Measurements from ENCODE around the gene FGGY.

The FGGY gene

DNA sequence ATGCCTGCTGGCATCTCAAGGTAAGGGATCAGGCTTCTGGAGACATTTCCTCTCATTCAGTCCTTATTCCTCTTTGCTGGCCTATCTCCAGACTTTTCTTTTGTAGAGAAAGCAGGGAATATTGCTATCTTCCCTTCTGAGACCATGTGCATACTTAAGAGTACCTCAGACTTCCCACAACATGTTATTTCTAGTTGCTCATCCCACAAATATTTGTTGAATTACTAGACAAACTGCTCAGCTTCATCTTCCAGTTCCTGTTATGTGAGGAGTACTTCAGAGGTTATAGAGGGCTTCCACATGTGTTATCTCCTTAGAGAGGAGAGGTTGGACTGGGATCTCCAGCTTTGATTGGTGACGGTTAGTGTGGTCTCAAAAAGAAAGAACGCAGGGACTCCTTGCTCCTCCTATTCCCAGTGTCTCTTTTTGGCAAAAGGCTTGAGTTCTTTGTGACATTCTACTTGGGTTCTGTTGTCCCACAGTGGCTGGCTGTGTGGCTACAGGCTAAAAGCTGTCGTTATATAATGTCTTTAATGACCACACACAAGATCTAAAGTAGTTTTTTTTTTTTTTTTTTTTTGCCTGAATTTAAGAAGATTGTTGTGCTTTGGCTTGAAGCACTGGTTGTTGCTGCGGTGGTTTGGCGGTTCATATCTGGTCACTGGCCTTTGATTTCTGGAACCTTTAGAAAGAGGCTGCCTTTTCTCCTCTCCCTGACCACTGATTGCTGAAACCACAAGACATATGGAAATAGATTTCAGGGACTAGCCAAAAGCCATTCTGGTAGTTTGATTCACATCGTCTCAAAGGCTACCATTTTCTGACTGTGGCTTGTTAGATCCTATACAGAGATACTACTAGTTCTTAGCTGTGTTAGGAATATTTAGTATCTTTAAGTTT, 78.7 kb downstream of the FGGY start:
- Histone ChIP-seq H3K27ac (ENCODE audit: low read depth, low read length) (no peak overlapping the region), H3K36me3 (ENCODE audit: control insufficient read depth in 1 of 2, insufficient read depth in 2 of 2, low read length in 2 of 2) (peaks cover 0 to 4% of the 10 kb centered on the region in 2 donors), H3K4me1 (ENCODE audit: control insufficient read depth in 1 of 2, insufficient read depth in 2 of 2, low read length in 2 of 2) (no peaks in the 10 kb centered on the region), H3K4me3 (ENCODE audit: low read depth in 1 of 2, low read length in 2 of 2) (no peak overlapping the region), H3K9ac (ENCODE audit: low read depth in 1 of 2, low read length in 2 of 2) (no peak overlapping the region), H3K27me3 (ENCODE audit: control insufficient read depth in 1 of 2, insufficient read depth in 2 of 2, low read length in 2 of 2) (no peaks in the 10 kb centered on the region), H3K9me3 (ENCODE audit: control insufficient read depth in 1 of 2, low read length in 2 of 2) (no peaks in the 10 kb centered on the region)

DNA sequence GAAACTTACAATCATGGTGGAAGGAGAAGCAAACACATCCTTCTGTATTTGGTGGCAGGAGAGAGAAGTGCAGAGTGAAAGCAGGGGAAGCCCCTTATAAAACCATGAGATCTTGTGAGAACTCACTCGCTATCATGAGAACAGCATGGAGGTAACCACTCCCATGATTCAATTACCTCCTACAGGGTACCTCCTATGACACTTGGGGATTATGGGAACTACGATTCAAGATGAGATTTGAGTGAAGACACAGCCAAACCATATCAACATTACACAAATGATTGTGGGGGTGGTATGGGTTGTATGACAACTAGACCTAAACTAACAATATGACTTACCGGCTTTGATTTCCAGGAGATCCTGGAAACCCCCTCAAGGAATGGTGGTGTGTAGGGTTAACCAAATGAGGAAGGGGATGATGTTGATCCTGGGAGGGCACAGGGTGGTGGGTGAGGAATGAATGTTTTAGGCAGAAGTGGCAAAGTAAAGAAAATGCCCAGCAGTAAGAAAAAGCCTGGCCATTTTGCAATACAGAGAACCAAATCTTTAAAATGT, 80.5 kb downstream of the FGGY start:
- Histone ChIP-seq H3K9me3 (ENCODE audit: control insufficient read depth in 1 of 2, low read length in 2 of 2) (no peaks in the 10 kb centered on the region), H3K4me3 (ENCODE audit: low read depth in 1 of 2, low read length in 2 of 2) (no peak overlapping the region), H3K27ac (ENCODE audit: low read depth, low read length) (no peak overlapping the region), H3K36me3 (ENCODE audit: control insufficient read depth in 1 of 2, insufficient read depth in 2 of 2, low read length in 2 of 2) (peaks cover 0 to 4% of the 10 kb centered on the region in 2 donors), H3K4me1 (ENCODE audit: control insufficient read depth in 1 of 2, insufficient read depth in 2 of 2, low read length in 2 of 2) (no peaks in the 10 kb centered on the region), H3K9ac (ENCODE audit: low read depth in 1 of 2, low read length in 2 of 2) (no peak overlapping the region), H3K27me3 (ENCODE audit: control insufficient read depth in 1 of 2, insufficient read depth in 2 of 2, low read length in 2 of 2) (no peaks in the 10 kb centered on the region)

DNA sequence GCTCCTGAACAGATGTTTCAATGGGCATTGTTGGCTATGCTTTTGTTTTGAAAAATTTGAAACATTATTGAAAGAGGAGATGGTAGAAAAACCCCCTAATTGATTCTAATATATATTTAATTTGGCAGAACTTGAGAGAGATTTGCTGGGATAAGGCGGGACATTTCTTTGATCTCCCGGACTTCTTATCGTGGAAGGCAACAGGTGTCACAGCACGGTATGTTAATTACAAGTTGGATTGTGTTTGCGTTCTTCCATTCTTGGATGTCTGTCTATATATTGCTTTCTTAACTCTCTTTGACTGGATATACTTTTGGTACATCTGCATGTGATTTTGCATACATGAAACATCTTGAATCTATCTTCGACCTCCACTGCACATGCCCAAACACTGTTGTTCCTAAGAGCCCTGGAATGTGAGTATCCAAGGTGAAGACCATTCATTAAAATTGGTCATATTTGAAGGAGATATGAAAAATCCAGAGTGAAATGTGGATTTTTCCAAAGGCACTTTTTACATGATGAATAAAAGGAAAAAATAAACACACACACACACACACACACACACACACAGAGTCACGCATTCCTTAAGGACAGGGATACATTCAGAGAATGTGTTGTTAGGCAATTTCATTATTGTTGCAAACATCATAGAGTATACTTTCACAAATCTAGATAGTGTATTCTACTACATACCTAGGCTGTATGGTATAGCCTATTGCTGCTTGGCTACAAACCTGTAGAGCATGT, 81.9 kb downstream of the FGGY start:
- H3K4me1 ChIP-seq (ENCODE audit: control insufficient read depth in 1 of 2, insufficient read depth in 2 of 2, low read length in 2 of 2), result no peaks in the 10 kb centered on the region
- no peaks in the 10 kb centered on the region for H3K27me3 ChIP-seq (ENCODE audit: control insufficient read depth in 1 of 2, insufficient read depth in 2 of 2, low read length in 2 of 2)
- H3K9ac ChIP-seq (ENCODE audit: low read depth in 1 of 2, low read length in 2 of 2), result no peak overlapping the region
- H3K27ac ChIP-seq (ENCODE audit: low read depth, low read length), result no peak overlapping the region
- H3K36me3 ChIP-seq (ENCODE audit: control insufficient read depth in 1 of 2, insufficient read depth in 2 of 2, low read length in 2 of 2), result peaks cover 0 to 4% of the 10 kb centered on the region in 2 donors
- no peaks in the 10 kb centered on the region for H3K9me3 ChIP-seq (ENCODE audit: control insufficient read depth in 1 of 2, low read length in 2 of 2)
- H3K4me3 ChIP-seq (ENCODE audit: low read depth in 1 of 2, low read length in 2 of 2), result no peak overlapping the region

DNA sequence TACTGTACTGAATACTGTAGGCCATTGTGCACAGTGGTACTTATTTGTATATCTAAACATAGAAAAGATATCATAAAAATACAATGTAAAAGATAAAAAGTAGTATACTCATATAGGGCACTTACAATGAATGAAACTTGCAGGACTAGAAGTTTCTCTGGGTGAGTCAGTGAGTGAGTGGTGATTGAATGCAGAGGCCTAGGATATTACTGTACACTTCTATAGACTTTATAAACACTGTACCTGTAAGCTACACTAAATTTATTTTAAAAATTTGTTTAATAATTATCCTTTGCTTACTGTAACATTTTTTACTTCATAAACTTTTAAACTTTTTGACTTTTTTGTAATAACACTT, 82.5 kb downstream of the FGGY start:
- no peaks in the 10 kb centered on the region for H3K27me3 ChIP-seq (ENCODE audit: control insufficient read depth in 1 of 2, insufficient read depth in 2 of 2, low read length in 2 of 2)
- H3K4me3 ChIP-seq (ENCODE audit: low read depth in 1 of 2, low read length in 2 of 2), result no peak overlapping the region
- peaks cover 0 to 4% of the 10 kb centered on the region in 2 donors for H3K36me3 ChIP-seq (ENCODE audit: control insufficient read depth in 1 of 2, insufficient read depth in 2 of 2, low read length in 2 of 2)
- no peaks in the 10 kb centered on the region for H3K4me1 ChIP-seq (ENCODE audit: control insufficient read depth in 1 of 2, insufficient read depth in 2 of 2, low read length in 2 of 2)
- H3K9ac ChIP-seq (ENCODE audit: low read depth in 1 of 2, low read length in 2 of 2), result no peak overlapping the region
- no peak overlapping the region for H3K27ac ChIP-seq (ENCODE audit: low read depth, low read length)
- H3K9me3 ChIP-seq (ENCODE audit: control insufficient read depth in 1 of 2, low read length in 2 of 2), result no peaks in the 10 kb centered on the region

DNA sequence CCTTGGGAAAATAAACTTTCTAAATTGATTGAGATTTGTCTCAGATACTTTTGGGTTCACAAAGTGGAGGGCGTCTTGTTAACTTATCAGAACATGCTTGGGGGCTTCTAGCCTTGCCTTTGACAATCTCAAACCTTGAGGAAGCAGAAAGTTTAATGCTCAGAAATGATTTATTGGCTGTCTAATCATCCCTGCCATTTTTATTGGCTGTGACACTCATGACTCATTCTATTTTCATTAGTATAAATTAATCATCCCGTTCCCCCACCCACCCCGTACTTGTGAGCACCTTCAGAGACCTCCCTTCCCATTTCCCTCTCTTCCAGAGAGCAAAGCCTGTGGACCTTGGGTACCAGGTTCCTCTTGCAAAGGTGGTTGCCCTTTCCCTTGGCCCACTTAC, 87.1 kb downstream of the FGGY start:
- H3K27me3 ChIP-seq (ENCODE audit: control insufficient read depth in 1 of 2, insufficient read depth in 2 of 2, low read length in 2 of 2), result no peaks in the 10 kb centered on the region
- no peak overlapping the region for H3K27ac ChIP-seq (ENCODE audit: low read depth, low read length)
- H3K9me3 ChIP-seq (ENCODE audit: control insufficient read depth in 1 of 2, low read length in 2 of 2), result no peaks in the 10 kb centered on the region
- no peaks in the 10 kb centered on the region for H3K4me1 ChIP-seq (ENCODE audit: control insufficient read depth in 1 of 2, insufficient read depth in 2 of 2, low read length in 2 of 2)
- H3K9ac ChIP-seq (ENCODE audit: low read depth in 1 of 2, low read length in 2 of 2), result no peak overlapping the region
- H3K4me3 ChIP-seq (ENCODE audit: low read depth in 1 of 2, low read length in 2 of 2), result no peak overlapping the region
- no peaks in the 10 kb centered on the region for H3K36me3 ChIP-seq (ENCODE audit: control insufficient read depth in 1 of 2, insufficient read depth in 2 of 2, low read length in 2 of 2)

DNA sequence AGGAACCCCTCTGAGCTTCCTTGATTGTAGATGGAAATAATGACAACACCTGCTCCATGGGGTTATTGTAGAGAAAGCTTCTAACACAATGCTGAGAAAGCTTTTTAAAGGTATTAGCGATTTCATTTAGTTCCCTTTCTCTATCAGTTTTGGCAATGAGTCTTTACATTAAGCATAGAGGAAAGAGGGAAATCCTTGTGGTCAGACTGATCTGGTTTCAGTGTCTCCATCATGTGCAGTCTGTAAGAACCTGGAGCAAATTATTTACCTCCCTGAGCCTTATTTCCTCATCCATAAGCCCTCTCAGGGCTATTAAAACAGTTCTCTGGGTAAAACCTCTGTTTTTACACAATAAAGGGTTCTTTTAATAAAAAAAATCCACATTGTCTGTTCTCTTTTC, 87.5 kb downstream of the FGGY start:
- Histone ChIP-seq H3K9me3 (ENCODE audit: control insufficient read depth in 1 of 2, low read length in 2 of 2) (no peaks in the 10 kb centered on the region), H3K9ac (ENCODE audit: low read depth in 1 of 2, low read length in 2 of 2) (no peak overlapping the region), H3K4me1 (ENCODE audit: control insufficient read depth in 1 of 2, insufficient read depth in 2 of 2, low read length in 2 of 2) (no peaks in the 10 kb centered on the region), H3K4me3 (ENCODE audit: low read depth in 1 of 2, low read length in 2 of 2) (no peak overlapping the region), H3K27ac (ENCODE audit: low read depth, low read length) (no peak overlapping the region), H3K36me3 (ENCODE audit: control insufficient read depth in 1 of 2, insufficient read depth in 2 of 2, low read length in 2 of 2) (no peaks in the 10 kb centered on the region), H3K27me3 (ENCODE audit: control insufficient read depth in 1 of 2, insufficient read depth in 2 of 2, low read length in 2 of 2) (no peaks in the 10 kb centered on the region)

DNA sequence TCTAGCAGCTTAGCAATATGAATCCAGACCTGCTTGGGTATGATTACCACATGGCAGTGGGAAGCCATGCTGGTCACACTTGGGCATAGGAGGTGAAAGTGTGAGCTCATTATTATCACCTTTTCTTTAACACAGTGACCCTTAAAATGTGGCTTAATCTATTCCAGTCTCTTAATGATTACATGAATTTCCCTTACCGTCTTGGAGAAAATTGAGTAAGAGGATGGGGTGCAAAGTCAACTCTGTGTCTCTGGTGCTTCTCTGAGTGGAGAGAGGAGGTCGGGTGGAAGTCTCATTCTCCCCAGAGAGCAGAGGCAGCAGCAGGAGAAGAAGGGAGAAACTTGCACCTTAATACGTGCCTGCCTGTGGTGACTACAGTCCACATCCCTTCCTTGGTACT, 91.3 kb downstream of the FGGY start:
- H3K4me3 ChIP-seq (ENCODE audit: low read depth in 1 of 2, low read length in 2 of 2), result no peak overlapping the region
- H3K4me1 ChIP-seq (ENCODE audit: control insufficient read depth in 1 of 2, insufficient read depth in 2 of 2, low read length in 2 of 2), result peaks cover 0 to 4% of the 10 kb centered on the region in 2 donors
- no peaks in the 10 kb centered on the region for H3K9me3 ChIP-seq (ENCODE audit: control insufficient read depth in 1 of 2, low read length in 2 of 2)
- no peak overlapping the region for H3K27ac ChIP-seq (ENCODE audit: low read depth, low read length)
- H3K9ac ChIP-seq (ENCODE audit: low read depth in 1 of 2, low read length in 2 of 2), result no peak overlapping the region
- no peaks in the 10 kb centered on the region for H3K36me3 ChIP-seq (ENCODE audit: control insufficient read depth in 1 of 2, insufficient read depth in 2 of 2, low read length in 2 of 2)
- no peaks in the 10 kb centered on the region for H3K27me3 ChIP-seq (ENCODE audit: control insufficient read depth in 1 of 2, insufficient read depth in 2 of 2, low read length in 2 of 2)

DNA sequence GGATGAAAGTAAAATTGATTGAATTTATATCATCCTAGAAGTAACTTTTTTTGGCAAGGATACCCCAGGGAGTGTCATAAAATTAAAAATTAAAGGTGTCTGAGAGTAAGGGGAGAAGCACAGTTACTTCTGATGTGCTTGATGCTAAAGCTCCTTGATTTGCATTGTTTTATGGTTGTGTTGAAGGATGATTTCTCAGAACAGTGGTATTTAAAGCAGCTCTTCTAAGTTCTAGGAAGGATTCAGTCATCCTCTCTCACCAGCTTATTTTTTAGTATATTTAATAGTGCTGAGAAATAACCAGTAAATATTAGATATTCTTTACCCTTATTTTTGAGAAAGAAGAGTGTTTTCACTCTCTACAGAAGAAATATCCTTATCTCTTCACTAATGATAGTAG, 93.0 kb downstream of the FGGY start:
- Histone ChIP-seq H3K36me3 (ENCODE audit: control insufficient read depth in 1 of 2, insufficient read depth in 2 of 2, low read length in 2 of 2) (no peaks in the 10 kb centered on the region), H3K4me3 (ENCODE audit: low read depth in 1 of 2, low read length in 2 of 2) (no peak overlapping the region), H3K9ac (ENCODE audit: low read depth in 1 of 2, low read length in 2 of 2) (no peak overlapping the region), H3K4me1 (ENCODE audit: control insufficient read depth in 1 of 2, insufficient read depth in 2 of 2, low read length in 2 of 2) (peaks cover 0 to 6% of the 10 kb centered on the region in 2 donors), H3K27ac (ENCODE audit: low read depth, low read length) (no peak overlapping the region), H3K9me3 (ENCODE audit: control insufficient read depth in 1 of 2, low read length in 2 of 2) (no peaks in the 10 kb centered on the region), H3K27me3 (ENCODE audit: control insufficient read depth in 1 of 2, insufficient read depth in 2 of 2, low read length in 2 of 2) (no peaks in the 10 kb centered on the region)

DNA sequence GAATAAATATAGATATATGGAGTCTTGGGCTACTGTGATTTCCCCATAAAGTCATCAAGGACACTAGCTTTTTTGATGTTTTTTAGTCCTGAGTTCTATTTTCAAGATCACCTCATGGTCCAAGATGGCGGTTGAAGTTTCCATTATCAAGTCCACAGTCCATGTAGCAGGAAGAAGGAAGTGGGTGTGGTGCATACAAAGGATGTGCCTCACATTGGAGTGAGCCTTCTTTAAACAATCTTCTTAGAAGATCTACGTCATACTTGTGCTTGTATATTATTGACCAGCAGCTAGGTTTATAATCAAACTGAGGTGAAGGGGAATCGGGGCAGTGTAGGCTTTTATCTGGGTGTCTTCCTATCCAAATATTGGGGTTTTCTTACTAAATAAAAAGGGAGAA, 93.4 kb downstream of the FGGY start:
- Histone ChIP-seq H3K36me3 (ENCODE audit: control insufficient read depth in 1 of 2, insufficient read depth in 2 of 2, low read length in 2 of 2) (no peaks in the 10 kb centered on the region), H3K9me3 (ENCODE audit: control insufficient read depth in 1 of 2, low read length in 2 of 2) (no peaks in the 10 kb centered on the region), H3K4me1 (ENCODE audit: control insufficient read depth in 1 of 2, insufficient read depth in 2 of 2, low read length in 2 of 2) (peaks cover 0 to 6% of the 10 kb centered on the region in 2 donors), H3K4me3 (ENCODE audit: low read depth in 1 of 2, low read length in 2 of 2) (no peak overlapping the region), H3K9ac (ENCODE audit: low read depth in 1 of 2, low read length in 2 of 2) (no peak overlapping the region), H3K27ac (ENCODE audit: low read depth, low read length) (no peak overlapping the region), H3K27me3 (ENCODE audit: control insufficient read depth in 1 of 2, insufficient read depth in 2 of 2, low read length in 2 of 2) (no peaks in the 10 kb centered on the region)
